H1 (cell line): ENCODE measurements around the gene FRS2. TPM values are rescaled to one million over a fixed set of nuclear protein-coding genes. Genes with fewer than 3 reads are reported as not detected.

Experiments
- CTCF ChIA-PET: fragments of 300-600 bp; sonication (Branson Sonifier 250); formaldehyde crosslinking; loops from one replicate; lab custom pipeline; 2021; ENCODE audit not compliant: partially characterized antibody; lab: Charles Lee
- POLR2A ChIA-PET: fragments of 300-600 bp; sonication (Branson Sonifier 250); formaldehyde crosslinking; loops from one replicate; lab custom pipeline; 2021; ENCODE audit warnings: inconsistent platforms; ENCODE audit not compliant: partially characterized antibody; lab: Charles Lee
- DNase-seq, 2 experiments: peaks; one replicate each; pipeline versions ENCODE4 v3.0.0 to v3.0.0-alpha.2; 2010 to 2022; ENCODE audit warnings: low spot score in 2 of 2, low read depth in 1 of 2, mixed read lengths in 1 of 2
- FAIRE-seq: peaks from 2 replicates; lab custom pipeline; 2011; peaks lifted over from hg19 to GRCh38; lab: Jason Lieb, UNC
- H2AFZ ChIP-seq: 2 replicates; pipeline ENCODE4 v1.8.1; 2012; ENCODE audit warnings: low read length, inconsistent platforms
- H2AK5ac ChIP-seq: 2 replicates; pipeline ENCODE4 v1.6.1; 2013; ENCODE audit warnings: low read depth, low read length
- H2BK120ac ChIP-seq: replicated peaks from 2 replicates; pipeline ENCODE3; 2013; ENCODE audit warnings: low read depth, low read length, inconsistent platforms
- H2BK12ac ChIP-seq: 2 replicates; pipeline ENCODE4 v1.6.1; 2013; ENCODE audit warnings: low read depth, low read length
- H2BK15ac ChIP-seq: 2 replicates; pipeline ENCODE4 v1.6.1; 2013; ENCODE audit warnings: low read length
- H2BK20ac ChIP-seq: 2 replicates; pipeline ENCODE4 v1.6.1; 2013; ENCODE audit warnings: low read length
- H2BK5ac ChIP-seq: 2 replicates; pipeline ENCODE4 v1.6.1; 2013; ENCODE audit warnings: low read depth, low read length
- H3K14ac ChIP-seq: 2 replicates; pipeline ENCODE4 v1.6.1; 2013; ENCODE audit warnings: inconsistent platforms; ENCODE audit not compliant: insufficient read length
- H3K18ac ChIP-seq: 2 replicates; pipeline ENCODE4 v1.6.1; 2013; ENCODE audit warnings: low read length; ENCODE audit errors: extremely low read depth
- H3K23ac ChIP-seq: 2 replicates; pipeline ENCODE4 v1.6.1; 2013; ENCODE audit warnings: inconsistent platforms; ENCODE audit not compliant: insufficient read length
- H3K23me2 ChIP-seq: 2 replicates; pipeline ENCODE4 v1.6.1; 2013; ENCODE audit warnings: low read depth, low read length
- H3K27ac ChIP-seq: 2 replicates; pipeline ENCODE4 v1.6.1; 2011; ENCODE audit warnings: low read depth, low read length, inconsistent platforms
- H3K27me3 ChIP-seq, 4 experiments: replicated peaks in 1 of 4; 1 replicate in 1 of 4; 2 replicates in 3 of 4; pipeline versions ENCODE4 v1.6.1 to v1.8.1; 2011 to 2013; ENCODE audit warnings: low read length in 3 of 4, mild to moderate bottlenecking in 3 of 4, inconsistent platforms in 2 of 4, mixed read lengths in 2 of 4, moderate library complexity in 1 of 4; ENCODE audit not compliant: control insufficient read depth in 3 of 4, insufficient read depth in 3 of 4; ENCODE audit errors: extremely low read depth in 1 of 4
- H3K36me3 ChIP-seq, 4 experiments: 2 replicates each; pipeline versions ENCODE4 v1.6.1 to v1.8.1; 2011 to 2013; ENCODE audit warnings: mild to moderate bottlenecking in 4 of 4, low read length in 3 of 4, moderate library complexity in 2 of 4, control low read depth in 1 of 4, inconsistent platforms in 1 of 4; ENCODE audit not compliant: insufficient read depth in 4 of 4, control insufficient read depth in 2 of 4
- H3K4ac ChIP-seq: replicated peaks from 2 replicates; pipeline ENCODE3; 2013; ENCODE audit warnings: low read length, low read depth, mixed read lengths, inconsistent platforms; ENCODE audit not compliant: insufficient read length
- H3K4me1 ChIP-seq, 4 experiments: replicated peaks in 1 of 4; 1 replicate in 1 of 4; 2 replicates in 3 of 4; pipeline versions ENCODE4 v1.6.1 to v1.8.1; 2011 to 2013; ENCODE audit warnings: low read length in 3 of 4, inconsistent platforms in 2 of 4, mixed read lengths in 1 of 4; ENCODE audit not compliant: insufficient read depth in 4 of 4, control insufficient read depth in 3 of 4
- H3K4me2 ChIP-seq, 2 experiments: 2 replicates each; pipeline versions ENCODE4 v1.6.1 to v1.8.1; 2011 to 2013; ENCODE audit warnings: low read depth in 2 of 2, low read length in 2 of 2, control low read depth in 1 of 2, inconsistent platforms in 1 of 2, mild to moderate bottlenecking in 1 of 2; ENCODE audit not compliant: insufficient read depth in 1 of 2
- H3K4me3 ChIP-seq, 4 experiments: fragments of 200-600, 300-600 bp in 1 of 4; sonication (generic), shearing (Covaris generic), sonication (Bioruptor Twin) in 1 of 4; 2 replicates each; pipeline versions ENCODE4 v1.5.1 to v1.8.1; 2011 to 2016; ENCODE audit warnings: low read length in 4 of 4, low read depth in 3 of 4, control low read depth in 2 of 4, inconsistent platforms in 2 of 4, mild to moderate bottlenecking in 2 of 4, mixed read lengths in 1 of 4, moderate library complexity in 1 of 4; ENCODE audit not compliant: insufficient read depth in 2 of 4; ENCODE audit errors: extremely low read depth in 1 of 4
- H3K56ac ChIP-seq: replicated peaks from 2 replicates; pipeline ENCODE3; 2013; ENCODE audit warnings: low read depth, mild to moderate bottlenecking, mixed read lengths, low read length, inconsistent platforms; ENCODE audit not compliant: insufficient read length
- H3K79me1 ChIP-seq: 2 replicates; pipeline ENCODE4 v1.6.1; 2013; ENCODE audit warnings: low read depth, low read length, control low read depth
- H3K79me2 ChIP-seq, 2 experiments: 2 replicates each; pipeline versions ENCODE4 v1.6.1 to v1.8.1; 2012 to 2013; ENCODE audit warnings: low read length in 2 of 2, mild to moderate bottlenecking in 2 of 2, inconsistent platforms in 1 of 2; ENCODE audit not compliant: insufficient read depth in 2 of 2, control insufficient read depth in 1 of 2
- H3K9ac ChIP-seq, 4 experiments: replicated peaks in 1 of 4; 1 replicate in 1 of 4; 2 replicates in 3 of 4; pipeline versions ENCODE4 v1.6.1 to v1.8.1; 2011 to 2013; ENCODE audit warnings: low read depth in 3 of 4, low read length in 3 of 4, control low read depth in 2 of 4, mild to moderate bottlenecking in 2 of 4, moderate library complexity in 2 of 4, inconsistent platforms in 1 of 4; ENCODE audit errors: extremely low read depth in 1 of 4
- H3K9me3 ChIP-seq, 2 experiments: 2 replicates each; pipeline versions ENCODE4 v1.6.1 to v1.8.1; 2012 to 2013; ENCODE audit warnings: mild to moderate bottlenecking in 2 of 2, moderate library complexity in 2 of 2, control low read depth in 1 of 2, inconsistent platforms in 1 of 2, low read depth in 1 of 2, low read length in 1 of 2, mixed read lengths in 1 of 2; ENCODE audit not compliant: insufficient read depth in 2 of 2
- H4K20me1 ChIP-seq, 2 experiments: replicated peaks in 1 of 2; 2 replicates each; pipeline versions ENCODE3 to v1.8.1; 2011 to 2013; ENCODE audit warnings: inconsistent platforms in 2 of 2, low read length in 2 of 2, mild to moderate bottlenecking in 1 of 2; ENCODE audit not compliant: insufficient read depth in 2 of 2, control insufficient read depth in 1 of 2
- H4K5ac ChIP-seq: 2 replicates; pipeline ENCODE4 v1.6.1; 2013; ENCODE audit warnings: low read length, low read depth, mixed read lengths, inconsistent platforms; ENCODE audit not compliant: insufficient read length
- H4K8ac ChIP-seq: 2 replicates; pipeline ENCODE4 v1.8.0; 2013; ENCODE audit warnings: mild to moderate bottlenecking, moderate library complexity, low read length, inconsistent platforms; ENCODE audit not compliant: insufficient read depth; ENCODE audit errors: extremely low read depth
- H4K91ac ChIP-seq: replicated peaks from 2 replicates; pipeline ENCODE3; 2013; ENCODE audit warnings: low read length, mixed read lengths, inconsistent platforms; ENCODE audit not compliant: insufficient read length
- CBX8 ChIP-seq: fragments of 300-800, 300-1000 bp; sonication (generic); IDR thresholded peaks from 2 replicates; pipeline ENCODE4 v1.7.1; 2016; ENCODE audit warnings: low read depth, low read length, borderline replicate concordance
- POU5F1 ChIP-seq: IDR thresholded peaks from 2 replicates; pipeline ENCODE4 v1.6.1; 2011; ENCODE audit warnings: low read depth, mild to moderate bottlenecking, low read length, moderate library complexity
- RAD21 ChIP-seq, 2 experiments: IDR thresholded peaks in 1 of 2; conservative IDR thresholded peaks in 1 of 2; 2 replicates each; pipeline ENCODE4 v1.6.1; 2011; ENCODE audit warnings: low read depth in 2 of 2, low read length in 2 of 2, improper control_type of control experiment in 1 of 2, inconsistent platforms in 1 of 2, mild to moderate bottlenecking in 1 of 2, moderate library complexity in 1 of 2
- SIRT6 ChIP-seq: IDR thresholded peaks from one replicate; pipeline ENCODE4 v1.7.1; 2012; ENCODE audit warnings: low read length, inconsistent platforms
- WGBS, 2 experiments: shearing (Covaris generic) in 1 of 2; methylation state at CpG; one replicate each; pipeline versions ENCODE4 v1.1.6 to v1.1.7; 2013 to 2015; ENCODE audit warnings: low lambda C conversion rate in 2 of 2, mixed read lengths in 2 of 2, inconsistent platforms in 1 of 2, low coverage in 1 of 2, missing lambda C conversion rate in 1 of 2; ENCODE audit not compliant: insufficient replicate concordance in 2 of 2, insufficient coverage in 1 of 2, insufficient read length in 1 of 2; ENCODE audit errors: extremely low coverage in 1 of 2, missing lambda C conversion rate in 1 of 2; 5-methylcytosine and 5-hydroxymethylcytosine counted together
- polyA plus RNA-seq, 7 experiments: library from polyadenylated mRNA; depleted of rRNA in 3 of 7; stranded (reverse) in 5 of 7; unstranded in 2 of 7; fragments of >200 nt in 5 of 7; fragments of 200-250 nt in 2 of 7; gene quantifications; 1 replicate in 5 of 7; 2 replicates in 1 of 7; 4 replicates in 1 of 7; pipeline versions ENCODE4 v1.2.1 to v1.2.3, GENCODE V29; 2011 to 2013; ENCODE audit warnings: missing spikeins in 2 of 7, mixed read lengths in 2 of 7
- total RNA-seq: library from RNA; stranded (reverse); fragmentation: NEBNext Ultra II Directional; extraction: Animal tissue kit (Norgen Biotek cat#: 25700); gene quantifications from 2 replicates; pipeline ENCODE4 v1.2.1, GENCODE V29; 2021

The FRS2 gene
- total and polyA plus RNA-seq, 2 of the 8 experiments (the other 6 are each of a cell fraction or from before 2014, with no cell fraction given), result 10.3 to 35.8 TPM

DNA sequence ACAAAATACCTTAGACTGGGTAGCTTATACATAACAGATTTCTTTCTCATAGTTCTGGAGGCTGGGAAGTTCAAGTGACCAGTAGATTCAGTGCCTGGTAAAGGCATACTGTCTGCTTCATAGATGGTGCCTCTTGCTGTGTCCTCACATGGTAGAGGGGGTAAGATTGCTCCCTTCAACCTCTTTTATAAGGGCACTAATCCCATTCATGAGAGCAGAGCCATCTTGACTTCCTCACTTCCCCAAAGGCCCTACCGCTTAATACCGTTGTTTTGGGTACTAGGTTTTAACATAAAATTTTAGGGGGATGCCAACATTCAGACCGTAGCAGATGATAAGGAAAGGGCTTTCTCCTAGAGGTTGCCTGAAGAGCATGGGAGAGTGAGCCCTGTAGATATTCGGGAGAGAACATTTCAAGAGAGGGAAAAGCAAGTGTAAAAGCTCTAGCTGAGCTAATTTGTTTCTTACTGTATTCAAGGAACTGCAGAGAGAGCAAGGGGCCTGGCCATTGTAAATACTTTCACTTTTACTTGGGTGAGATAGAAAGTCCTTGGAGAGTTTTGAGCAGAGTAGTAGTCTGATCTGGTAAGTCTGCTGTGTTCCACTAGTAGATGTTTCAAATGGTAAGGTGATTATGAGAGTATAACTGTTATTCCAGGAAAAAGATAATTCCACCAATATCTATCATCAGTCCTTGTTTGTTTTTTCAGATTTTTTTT lies 27.3 kb downstream of the FRS2 start:
- peaks cover 0 to 8% of the 10 kb centered on the region in 2 experiments for H4K20me1 ChIP-seq
- H3K18ac ChIP-seq, result no peak overlapping the region
- H3K56ac ChIP-seq, result no peak overlapping the region
- no peak for TF ChIP-seq SIRT6
- TF ChIP-seq CBX8, result no peak
- no peak for TF ChIP-seq RAD21 (IDR thresholded peaks at IDR 0.05 in 1 of 2, conservative IDR thresholded peaks at IDR 0.05 in 1 of 2; ENCODE audit: low read depth in 2 of 2, low read length in 2 of 2)
- no peak for TF ChIP-seq POU5F1
- H2AK5ac ChIP-seq, result no peak overlapping the region
- H3K14ac ChIP-seq, result no peak overlapping the region
- H2BK12ac ChIP-seq, result no peak overlapping the region
- no peak overlapping the region for H3K4me3 ChIP-seq
- no peak overlapping the region for H3K9ac ChIP-seq
- DNase-seq (no peak), FAIRE-seq (no peak)
- no peak overlapping the region for H4K8ac ChIP-seq
- no peak overlapping the region for H2BK15ac ChIP-seq
- no peak overlapping the region for H2BK5ac ChIP-seq
- H3K4me1 ChIP-seq, result no peaks in the 10 kb centered on the region
- no peak overlapping the region for H2AFZ ChIP-seq
- H2BK120ac ChIP-seq, result no peak overlapping the region
- no peaks in the 10 kb centered on the region for H3K9me3 ChIP-seq
- WGBS, 2 experiments, result 68% methylated on average over 4 of the region's 4 CpGs; no CpG with 5 or more reads in 1 of the 2 experiments
- POLR2A ChIA-PET, result no interaction called here
- peaks cover 0 to 95% of the 10 kb centered on the region in 2 experiments; a peak in 3 of 4 replicates for H3K79me2 ChIP-seq
- no peaks in the 10 kb centered on the region for H3K23me2 ChIP-seq
- no peak overlapping the region for H3K23ac ChIP-seq
- no peaks in the 10 kb centered on the region for H3K36me3 ChIP-seq
- H3K4me2 ChIP-seq, result no peak overlapping the region
- H3K4ac ChIP-seq, result no peak overlapping the region
- CTCF ChIA-PET, result interaction anchor here (1.7 to 2.6 kb wide), 2 partner anchors 73 to 77 kb away, joined by 5 to 9 read pairs; no protein-coding TSS in a partner anchor
- H4K5ac ChIP-seq, result no peak overlapping the region
- no peak overlapping the region for H3K27ac ChIP-seq
- no peaks in the 10 kb centered on the region for H3K79me1 ChIP-seq
- no peak overlapping the region for H2BK20ac ChIP-seq
- no peaks in the 10 kb centered on the region for H3K27me3 ChIP-seq
- H4K91ac ChIP-seq, result no peak overlapping the region
